ENCODE results near the gene OR2F2.

Gene OR2F2

GRCh38 chr7:143910473-143911248 lies 24.4 kb upstream of the OR2F2 start:
- no peak overlapping the region for H3K4me3 ChIP-seq (ENCODE audit: low read depth, low read length)
- no peak for TF ChIP-seq CTCF (IDR thresholded peaks at IDR 0.05; ENCODE audit: low read depth, low read length, missing control alignments)
- DNase-seq (ENCODE audit: low read depth) = no peak

- no peak for DNase-seq (ENCODE audit: low read depth)
- no peak overlapping the region for H3K4me3 ChIP-seq (ENCODE audit: low read depth, low read length)
- no peak for TF ChIP-seq CTCF (IDR thresholded peaks at IDR 0.05; ENCODE audit: low read depth, low read length, missing control alignments)
Observed at GRCh38 chr7:143913945-143914615, 21.0 kb upstream of the OR2F2 start.

DNA sequence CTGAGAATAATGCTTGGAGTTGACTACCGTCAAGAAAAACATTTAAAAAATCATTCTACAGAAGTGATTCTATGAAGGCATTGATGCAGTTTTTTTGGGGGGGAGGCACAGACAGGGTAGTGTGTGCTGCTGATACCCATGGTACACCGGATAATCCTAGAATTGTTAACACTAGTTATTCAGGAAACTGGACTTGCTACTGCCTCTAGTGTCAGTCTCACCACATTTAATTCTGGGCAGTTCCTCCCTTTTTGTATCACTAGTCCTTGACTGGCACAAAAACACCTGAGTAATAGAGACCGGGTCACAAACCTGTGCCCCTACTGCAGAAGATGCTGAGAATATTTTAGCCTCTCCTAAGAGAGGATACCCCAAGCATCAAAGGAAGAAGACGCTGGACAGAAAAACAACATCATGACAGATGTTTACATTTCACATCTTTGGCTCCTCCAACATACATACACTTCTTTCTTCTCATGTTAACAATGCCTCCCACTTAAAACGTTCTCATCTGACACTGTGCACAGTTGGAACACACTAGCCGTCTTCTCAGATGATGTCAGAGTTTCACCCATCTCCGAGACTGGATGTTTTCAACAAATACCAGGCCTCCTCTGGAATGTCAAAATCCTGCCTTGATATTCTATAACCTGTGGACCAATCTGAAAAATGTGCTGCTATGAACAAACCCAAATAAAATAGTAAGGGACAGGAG lies 19.9 kb upstream of the OR2F2 start:
- no peak for TF ChIP-seq CTCF (IDR thresholded peaks at IDR 0.05; ENCODE audit: low read depth, low read length, missing control alignments)
- no peak for DNase-seq (ENCODE audit: low read depth)
- H3K4me3 ChIP-seq (ENCODE audit: low read depth, low read length) = no peak overlapping the region

- no peak overlapping the region for H3K4me3 ChIP-seq (ENCODE audit: low read depth, low read length)
- DNase-seq (ENCODE audit: low read depth) = no peak
- TF ChIP-seq CTCF (IDR thresholded peaks at IDR 0.05; ENCODE audit: low read depth, low read length, missing control alignments) = no peak
Observed at GRCh38 chr7:143924851-143925250, 10.2 kb upstream of the OR2F2 start.

GRCh38 chr7:143929224-143929920 lies 5.7 kb upstream of the OR2F2 start:
- TF ChIP-seq CTCF (IDR thresholded peaks at IDR 0.05; ENCODE audit: low read depth, low read length, missing control alignments) = no peak
- H3K4me3 ChIP-seq (ENCODE audit: low read depth, low read length) = no peak overlapping the region
- DNase-seq (ENCODE audit: low read depth) = no peak

DNA sequence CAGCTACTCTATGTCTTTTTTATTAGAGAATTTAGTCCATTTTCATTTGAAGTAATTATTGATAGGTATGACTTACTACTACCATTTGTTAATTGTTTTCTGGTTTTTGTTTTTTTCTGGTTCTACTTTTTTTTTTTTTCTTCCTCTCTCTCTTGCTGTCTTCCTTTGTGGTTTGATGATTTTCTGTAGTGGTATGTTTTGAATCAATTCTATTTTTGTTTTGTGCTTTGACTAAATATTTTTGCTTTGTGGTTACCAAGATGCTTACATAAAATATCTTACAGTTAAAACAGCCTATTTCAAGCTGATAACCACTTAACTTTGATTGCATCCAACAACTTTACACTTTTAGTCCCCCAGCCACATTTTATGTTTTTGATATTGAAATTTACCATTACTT lies 3.3 kb upstream of the OR2F2 start:
- no peak for DNase-seq (ENCODE audit: low read depth)
- TF ChIP-seq CTCF (IDR thresholded peaks at IDR 0.05; ENCODE audit: low read depth, low read length, missing control alignments) = no peak
- no peak overlapping the region for H3K4me3 ChIP-seq (ENCODE audit: low read depth, low read length)
